Uterus (tissue), 4 donors: ENCODE data around the gene DOCK1. TPM values are rescaled to one million over a fixed set of nuclear protein-coding genes. Genes with fewer than 3 reads are reported as not detected.

Experiments used
- DNase-seq, 2 donors: peaks; one replicate each; pipeline ENCODE4 v3.0.0-alpha.2; 2019 to 2020
- H3K27ac ChIP-seq, 2 donors: fragments of 200-600 bp; sonication (generic); 1 replicate in 1 of 2; 2 replicates in 1 of 2; pipeline ENCODE4 v1.5.1; 2016 to 2018
- H3K27me3 ChIP-seq, 2 donors: fragments of 200-600 bp; sonication (generic); one replicate each; pipeline ENCODE4 v1.5.1; 2018 to 2019; ENCODE audit warnings: control low read depth in 1 of 2
- H3K36me3 ChIP-seq, 2 donors: fragments of 200-600 bp; sonication (generic); one replicate each; pipeline ENCODE4 v1.5.1; 2019; ENCODE audit warnings: control low read depth in 1 of 2
- H3K4me1 ChIP-seq, 2 donors: fragments of 200-600 bp; sonication (generic); one replicate each; pipeline ENCODE4 v1.5.1; 2018 to 2019; ENCODE audit warnings: control low read depth in 1 of 2
- H3K4me3 ChIP-seq, 2 donors: fragments of 200-600 bp; sonication (generic); 1 replicate in 1 of 2; 2 replicates in 1 of 2; pipeline ENCODE4 v1.5.1; 2018 to 2019; ENCODE audit warnings: mild to moderate bottlenecking in 1 of 2
- H3K9me3 ChIP-seq, 2 donors: fragments of 200-600 bp; sonication (generic); one replicate each; pipeline ENCODE4 v1.5.1; 2019; ENCODE audit warnings: control low read depth in 1 of 2
- CTCF ChIP-seq, 4 experiments: fragments of 200-600 bp in 2 of 4; fragments of 450-650 bp in 2 of 4; sonication (generic) in 2 of 4; IDR thresholded peaks; one replicate each; pipeline ENCODE4 v1.5.1; 2016 to 2019; ENCODE audit warnings: antibody characterized with exemption in 4 of 4, mild to moderate bottlenecking in 2 of 4, moderate library complexity in 1 of 4
- POLR2A ChIP-seq, 2 donors: fragments of 450-650 bp; IDR thresholded peaks; one replicate each; pipeline ENCODE4 v1.6.1; 2016; ENCODE audit warnings: antibody characterized with exemption in 2 of 2, mild to moderate bottlenecking in 1 of 2, moderate library complexity in 1 of 2
- intact Hi-C: fragments of 100-400 bp; cut with DNase I; formaldehyde crosslinking; loops from one replicate; pipeline ENCODE4 v1.15.1; 2023; ENCODE audit warnings: low total_unique reads
- total RNA-seq, 4 donors: library from RNA; depleted of rRNA in 3 of 4; stranded (reverse); fragments of >200 nt in 3 of 4; gene quantifications; one replicate each; pipeline versions ENCODE4 v1.1.0 to v1.2.4, GENCODE V29; 2014 to 2023
- donor health status: DM: yes; HTN: yes; CAD: no.

Gene DOCK1
- total RNA-seq, 4 donors from 2014 or later, result 15.6 to 130 (median 65.0) TPM

- TF ChIP-seq CTCF (IDR thresholded peaks at IDR 0.05) (no peak), POLR2A (IDR thresholded peaks at IDR 0.05) (no peak)
- H3K4me3 ChIP-seq, result no peak overlapping the region
- intact Hi-C loops, result no loop called here
- H3K27me3 ChIP-seq, result no peaks in the 10 kb centered on the region
- DNase-seq, result no peak
- H3K9me3 ChIP-seq, result no peaks in the 10 kb centered on the region
- H3K27ac ChIP-seq, result no peak overlapping the region
- no peaks in the 10 kb centered on the region for H3K36me3 ChIP-seq
- no peaks in the 10 kb centered on the region for H3K4me1 ChIP-seq
Observed at GRCh38 chr10:127451628-127452027, 546.4 kb downstream of the DOCK1 start.

GRCh38 chr10:127452568-127452967 lies 547.3 kb downstream of the DOCK1 start:
- intact Hi-C loops, result no loop called here
- H3K4me3 ChIP-seq, result no peak overlapping the region
- DNase-seq, result no peak
- TF ChIP-seq POLR2A (IDR thresholded peaks at IDR 0.05), result no peak
- TF ChIP-seq CTCF (IDR thresholded peaks at IDR 0.05), result no peak
- no peaks in the 10 kb centered on the region for H3K27me3 ChIP-seq
- no peaks in the 10 kb centered on the region for H3K36me3 ChIP-seq
- H3K27ac ChIP-seq, result no peak overlapping the region
- H3K4me1 ChIP-seq, result no peaks in the 10 kb centered on the region
- no peaks in the 10 kb centered on the region for H3K9me3 ChIP-seq

DNA sequence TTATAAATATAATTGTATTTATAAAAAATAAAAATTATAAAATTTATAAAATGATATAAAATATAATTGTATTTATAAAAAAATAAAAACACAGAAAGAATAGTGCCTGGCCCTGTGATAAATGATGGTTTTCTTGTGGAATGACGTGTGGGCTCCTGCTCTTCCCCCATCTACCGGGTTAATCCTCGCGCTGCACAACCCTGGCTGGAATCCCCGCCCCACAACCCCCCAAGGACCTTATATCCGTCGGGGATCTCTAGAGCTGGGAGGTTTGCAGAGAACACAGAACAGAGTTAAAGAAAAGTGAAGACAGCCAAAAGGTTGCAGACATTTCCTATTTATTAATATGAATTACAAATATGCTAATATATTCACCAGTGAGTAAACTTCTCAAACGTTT lies 548.5 kb downstream of the DOCK1 start:
- H3K27ac ChIP-seq, result no peak overlapping the region
- TF ChIP-seq CTCF (IDR thresholded peaks at IDR 0.05) (no peak), POLR2A (IDR thresholded peaks at IDR 0.05) (no peak)
- intact Hi-C loops, result no loop called here
- H3K27me3 ChIP-seq, result no peaks in the 10 kb centered on the region
- no peaks in the 10 kb centered on the region for H3K36me3 ChIP-seq
- no peak for DNase-seq
- H3K4me1 ChIP-seq, result no peaks in the 10 kb centered on the region
- H3K9me3 ChIP-seq, result no peaks in the 10 kb centered on the region
- H3K4me3 ChIP-seq, result no peak overlapping the region

DNA sequence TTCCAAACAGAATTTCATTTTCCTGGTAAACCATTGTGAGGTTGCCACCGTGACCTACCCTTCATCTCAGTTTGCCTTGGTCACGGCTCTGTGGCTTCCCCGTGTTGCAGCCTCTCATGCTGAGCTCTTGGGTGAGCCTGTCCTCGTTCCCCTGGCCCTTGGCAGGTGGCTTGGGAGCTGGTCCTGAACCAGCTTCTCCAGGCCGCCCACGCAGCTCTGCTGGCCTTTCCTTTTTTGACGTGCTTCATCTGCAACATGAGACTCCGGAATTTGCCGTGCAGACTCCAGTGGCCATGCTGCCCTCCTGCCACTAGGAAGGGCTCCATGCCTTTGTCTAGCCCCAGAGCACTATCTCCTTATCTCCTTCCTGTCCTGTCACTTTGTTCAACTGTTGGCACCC lies 550.9 kb downstream of the DOCK1 start:
- Histone ChIP-seq H3K4me3 (no peak overlapping the region), H3K27ac (no peak overlapping the region), H3K27me3 (no peaks in the 10 kb centered on the region), H3K4me1 (no peaks in the 10 kb centered on the region), H3K9me3 (no peaks in the 10 kb centered on the region), H3K36me3 (no peaks in the 10 kb centered on the region)
- no peak for DNase-seq
- intact Hi-C loops, result no loop called here
- TF ChIP-seq POLR2A (IDR thresholded peaks at IDR 0.05) (no peak), CTCF (IDR thresholded peaks at IDR 0.05) (no peak)

DNA sequence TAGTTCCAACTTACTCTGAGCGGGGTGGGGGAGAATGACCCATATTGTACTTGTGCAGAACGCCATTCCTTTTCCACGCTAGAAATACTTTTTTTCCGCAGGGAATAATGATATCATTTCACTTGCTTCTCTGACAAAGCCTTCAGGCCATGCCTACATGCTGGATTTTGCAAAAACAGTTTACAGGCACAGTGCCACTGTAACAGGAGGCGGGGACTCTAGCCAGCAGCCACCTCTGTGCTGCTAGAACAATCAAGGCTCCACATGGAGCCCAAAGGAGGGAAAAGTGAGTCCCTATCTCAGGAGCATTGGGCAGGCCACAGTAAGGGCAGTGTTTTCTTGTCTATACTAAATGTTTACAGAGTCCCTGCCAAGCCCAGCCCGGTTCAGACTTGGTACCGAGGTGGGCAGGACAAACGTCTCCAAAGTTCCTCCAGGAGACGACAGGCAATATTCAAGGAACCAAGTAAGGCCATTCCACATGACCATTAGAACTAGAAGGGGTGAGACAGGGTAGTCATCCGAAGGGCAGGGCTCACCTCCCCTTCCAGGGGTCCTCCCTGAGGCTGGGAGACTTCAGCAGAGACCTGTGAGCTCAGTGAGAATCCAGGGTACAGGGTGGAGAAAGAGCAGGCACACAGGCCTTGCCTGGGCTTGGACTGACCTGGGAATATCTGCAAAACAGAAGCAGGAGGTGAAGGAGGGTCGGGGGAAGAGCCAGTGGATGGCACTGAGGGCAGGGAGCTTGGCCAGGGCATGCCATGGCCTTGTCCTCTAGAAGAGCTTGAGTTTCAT lies 553.0 kb downstream of the DOCK1 start:
- Histone ChIP-seq H3K27me3 (no peaks in the 10 kb centered on the region), H3K4me1 (no peaks in the 10 kb centered on the region), H3K36me3 (no peaks in the 10 kb centered on the region), H3K4me3 (no peak overlapping the region), H3K27ac (no peak overlapping the region), H3K9me3 (no peaks in the 10 kb centered on the region)
- no peak for DNase-seq
- TF ChIP-seq CTCF (IDR thresholded peaks at IDR 0.05) (no peak), POLR2A (IDR thresholded peaks at IDR 0.05) (no peak)
- intact Hi-C loops, result no loop called here
